Heart right ventricle (tissue), 16 donors: ENCODE results near the gene ZC2HC1C. TPM values are rescaled to one million over a fixed set of nuclear protein-coding genes. Genes with fewer than 3 reads are reported as not detected.

Experiments used
- ATAC-seq, 8 donors: fragments of 200-7000 bp; cut with Tn5 transposase; one replicate each; pipeline ENCODE4 v1.9.1; 2020; ENCODE audit warnings: mild to moderate bottlenecking in 8 of 8, moderate library complexity in 8 of 8, moderate number of reproducible peaks in 1 of 8
- DNase-seq, 2 donors: peaks; one replicate each; pipeline ENCODE4 v3.0.0-alpha.2; 2020
- H3K27ac ChIP-seq, 10 donors: fragments of 200-600 bp; sonication (generic) in 2 of 10; one replicate each; pipeline versions ENCODE4 v1.5.0 to v1.8.0; 2020 to 2022; ENCODE audit warnings: mild to moderate bottlenecking in 3 of 10
- H3K27me3 ChIP-seq, 7 donors: fragments of 200-600 bp; one replicate each; pipeline ENCODE4 v1.8.0; 2021 to 2022; ENCODE audit warnings: mild to moderate bottlenecking in 2 of 7
- H3K36me3 ChIP-seq, 9 donors: fragments of 200-600 bp; sonication (generic) in 1 of 9; one replicate each; pipeline versions ENCODE4 v1.5.0 to v1.8.0; 2020 to 2022; ENCODE audit warnings: mild to moderate bottlenecking in 2 of 9
- H3K4me1 ChIP-seq, 9 donors: fragments of 200-600 bp; sonication (generic) in 1 of 9; one replicate each; pipeline versions ENCODE4 v1.5.0 to v1.8.0; 2020 to 2022; ENCODE audit warnings: mild to moderate bottlenecking in 4 of 9
- H3K4me3 ChIP-seq, 10 donors: fragments of 200-600 bp; sonication (generic) in 2 of 10; one replicate each; pipeline versions ENCODE4 v1.5.0 to v1.8.0; 2020 to 2022; ENCODE audit warnings: mild to moderate bottlenecking in 7 of 10, moderate library complexity in 2 of 10
- H3K9me3 ChIP-seq, 11 donors: fragments of 200-600 bp in 10 of 11; sonication (generic) in 2 of 11; one replicate each; pipeline versions ENCODE4 v1.5.0 to v1.8.0; 2013 to 2022; ENCODE audit warnings: mild to moderate bottlenecking in 2 of 11, control low read depth in 1 of 11, moderate library complexity in 1 of 11
- CTCF ChIP-seq, 9 donors: fragments of 200-600 bp; sonication (generic) in 2 of 9; IDR thresholded peaks; one replicate each; pipeline versions ENCODE4 v1.5.0 to v1.8.0; 2021 to 2022; ENCODE audit warnings: antibody characterized with exemption in 9 of 9, mild to moderate bottlenecking in 5 of 9, moderate library complexity in 1 of 9
- WGBS, 2 donors: extraction: QIAGEN DNeasy Blood & Tissue Kit; methylation state at CpG; one replicate each; pipeline ENCODE4 v1.1.7; 2013; ENCODE audit warnings: inconsistent platforms in 1 of 2; 5-methylcytosine and 5-hydroxymethylcytosine counted together
- intact Hi-C, 10 donors: fragments of 100-400 bp; cut with DNase I; formaldehyde crosslinking; loops; one replicate each; pipeline versions ENCODE4 v1.11.1 to v1.14.2; 2022
- polyA plus RNA-seq, 2 donors: library from polyadenylated mRNA; stranded (reverse); fragments of 200-250 nt; gene quantifications; one replicate each; pipeline ENCODE4 v1.2.3, GENCODE V29; 2013
- total RNA-seq, 10 donors: library from RNA; stranded (reverse); fragmentation: NEBNext Ultra II Directional in 3 of 10; extraction: Animal tissue kit (Norgen Biotek cat#: 25700) in 3 of 10; gene quantifications; one replicate each; pipeline versions ENCODE4 v1.2.1 to v1.2.4, GENCODE V29; 2021 to 2023
- donor health status: Arrhythmogenic right ventricular cardiomyopathy.
- donor health status: ischemic (EF 13 %, LVEDD 7.1; RV severe dilation, severe dysfunction).
- donor health status: healthy with polysubstance abuse.
- donor health status: DM: no; HTN: yes; CAD: no.
- donor health status: DM: no; HTN: no; CAD: no.
- donor health status: ischemic (EF 25% LVEDD 6.9; RV normal size, moderate dysfunction).
- donor health status: ischemic (EF 25% LVEDD 5.7; RV mildly dilated, moderate dysfunction).
- donor health status: healthy.
- donor health status: DM: yes; HTN: yes; CAD: no.
- donor health status: Ischemic cardiomyopathy.
- donor health status: ischemic (EF 35%, LVEDD 5.7; RV mildly dilated, moderate dysfunction).
- donor health status: nonischemic (EF 11% LVEDD 7.7; RV severe dilation, severe dysfunction).
- donor health status: DM: yes; HTN: yes; CAD: no.
- donor health status: PGD.
- donor health status: ischemic (EF 29% LVEDD 5.4; RV normal size, mild dysfunction).
- donor health status: nonischemic (EF 23%, LVEDD 6.1; RV moderate dilation, normal function).

Gene ZC2HC1C
- total and polyA plus RNA-seq, 12 donors: 3.7 to 14.6 (median 8.9) TPM

- DNase-seq (no peak), ATAC-seq (no peak)
- H3K4me1 ChIP-seq: peaks cover 5 to 67% (median 41%) of the 10 kb centered on the region in 9 donors
- H3K36me3 ChIP-seq: peaks cover 0 to 6% (median 0%) of the 10 kb centered on the region in 9 donors
- WGBS, 2 donors: 9 to 16% methylated on average over 15 of the region's 15 CpGs
- peak overlapping the region; percentile 13 to 69 (median 61) for H3K4me3 ChIP-seq
- intact Hi-C loops: loop anchor here in 4 of 10 donors (2.0 to 10.0 kb wide), 6 partner anchors 18 to 156 kb away; partner anchors contain the start of genes EIF2B2 (in 3 of the 4) and MLH3 (in 1 of the 4)
- H3K27me3 ChIP-seq: no peaks in the 10 kb centered on the region
- H3K9me3 ChIP-seq: no peaks in the 10 kb centered on the region
- no peak for TF ChIP-seq CTCF (IDR thresholded peaks at IDR 0.05)
- H3K27ac ChIP-seq: peak overlapping the region; percentile 90 to 98 (median 94)
Observed at GRCh38 chr14:75068294-75069120, 934 bp upstream of the ZC2HC1C start.

GRCh38 chr14:75069811-75070145 lies 337 bp downstream of the ZC2HC1C start:
- DNase-seq: no peak
- no peaks in the 10 kb centered on the region for H3K9me3 ChIP-seq
- H3K27me3 ChIP-seq: no peaks in the 10 kb centered on the region
- peaks cover 5 to 62% (median 33%) of the 10 kb centered on the region in 9 donors for H3K4me1 ChIP-seq
- H3K36me3 ChIP-seq: peaks cover 0 to 6% (median 0%) of the 10 kb centered on the region in 9 donors
- 14 to 32% methylated on average over 12 of the region's 12 CpGs for WGBS, 2 donors
- ATAC-seq: peak in 5 of 8 donors; percentile 5 to 18 (median 16)
- H3K4me3 ChIP-seq: peak overlapping the region; percentile 13 to 69 (median 61)
- no peak for TF ChIP-seq CTCF (IDR thresholded peaks at IDR 0.05)
- peak overlapping the region; percentile 90 to 98 (median 94) for H3K27ac ChIP-seq
- intact Hi-C loops: loop anchor here in 7 of 10 donors (2.0 to 10.0 kb wide), 7 partner anchors 19 to 157 kb away; partner anchors contain the start of genes EIF2B2 (in 4 of the 7) and MLH3 (in 1 of the 7)

GRCh38 chr14:75070383-75070782 lies 942 bp downstream of the ZC2HC1C start:
- H3K27me3 ChIP-seq: no peaks in the 10 kb centered on the region
- no peak for DNase-seq
- 74 to 78% methylated on average over 9 of the region's 9 CpGs for WGBS, 2 donors
- H3K4me3 ChIP-seq: peak overlapping the region in 7 of 10 donors; percentile 8 to 69 (median 62)
- no peak for TF ChIP-seq CTCF (IDR thresholded peaks at IDR 0.05)
- ATAC-seq: no peak
- peaks cover 0 to 6% (median 0%) of the 10 kb centered on the region in 9 donors for H3K36me3 ChIP-seq
- peak overlapping the region in 7 of 10 donors; percentile 90 to 98 (median 93) for H3K27ac ChIP-seq
- no peaks in the 10 kb centered on the region for H3K9me3 ChIP-seq
- H3K4me1 ChIP-seq: peaks cover 5 to 59% (median 33%) of the 10 kb centered on the region in 9 donors
- intact Hi-C loops: loop anchor here in 3 of 10 donors (5.0 to 10.0 kb wide), 3 partner anchors 56 to 123 kb away; partner anchors contain the start of gene EIF2B2 (in 1 of the 3)

GRCh38 chr14:75077794-75078193 lies 8.4 kb downstream of the ZC2HC1C start:
- no peak for ATAC-seq
- H3K27me3 ChIP-seq: no peaks in the 10 kb centered on the region
- H3K4me3 ChIP-seq: no peak overlapping the region
- H3K4me1 ChIP-seq: peaks cover 0 to 23% (median 5%) of the 10 kb centered on the region in 9 donors
- no peak for DNase-seq
- intact Hi-C loops: loop anchor here in 2 of 10 donors (10.0 kb wide), 2 partner anchors 63 to 73 kb away; partner anchors contain the start of gene EIF2B2 (in 1 of the 2)
- H3K27ac ChIP-seq: no peak overlapping the region
- no peaks in the 10 kb centered on the region for H3K9me3 ChIP-seq
- no peak for TF ChIP-seq CTCF (IDR thresholded peaks at IDR 0.05)
- H3K36me3 ChIP-seq: peaks cover 0 to 28% (median 5%) of the 10 kb centered on the region in 9 donors
